HepG2 (cell line): ENCODE data around the gene HSPA1A. TPM values are rescaled to one million over a fixed set of nuclear protein-coding genes. Genes with fewer than 3 reads are reported as not detected.
A peak's percentile ranks its signal among the peaks of the same experiment; 100 is the strongest.

Experiments
- ETV5 ChIP-seq: IDR thresholded peaks from 2 replicates; pipeline ENCODE4 v1.6.1; 2018; ENCODE audit warnings: missing biosample characterization, missing genetic modification reagents, inconsistent platforms, borderline replicate concordance
- FLYWCH1 ChIP-seq: sonication (generic); formaldehyde crosslinking; IDR thresholded peaks from 2 replicates; pipeline ENCODE4 v1.8.1; 2023; ENCODE audit warnings: mild to moderate bottlenecking, missing genetic modification reagents
- GATA4 ChIP-seq: sonication (generic); IDR thresholded peaks from 2 replicates; pipeline ENCODE4 v1.6.1; 2016; ENCODE audit warnings: antibody characterized with exemption, low read depth, borderline replicate concordance
- HDAC2 ChIP-seq: sonication (generic); formaldehyde crosslinking; IDR thresholded peaks from 2 replicates; pipeline ENCODE4 v1.4.0; 2020; ENCODE audit warnings: missing genetic modification reagents
- HIVEP1 ChIP-seq: sonication (generic); formaldehyde crosslinking; IDR thresholded peaks from 2 replicates; pipeline ENCODE4 v1.4.0; 2020; ENCODE audit warnings: mild to moderate bottlenecking, missing genetic modification reagents
- HMG20A ChIP-seq: IDR thresholded peaks from 2 replicates; pipeline ENCODE4 v1.6.1; 2016; ENCODE audit warnings: borderline replicate concordance
- HMGA1 ChIP-seq: sonication (generic); formaldehyde crosslinking; conservative IDR thresholded peaks from 2 replicates; pipeline ENCODE4 v1.4.0; 2020; ENCODE audit warnings: missing genetic modification reagents
- KDM6A ChIP-seq: IDR thresholded peaks from 2 replicates; pipeline ENCODE4 v1.6.1; 2016; ENCODE audit warnings: low read depth
- NR3C1 ChIP-seq: sonication (generic); formaldehyde crosslinking; IDR thresholded peaks from 2 replicates; pipeline ENCODE4 v1.4.0; 2020; ENCODE audit warnings: missing genetic modification reagents
- RARG ChIP-seq: sonication (generic); formaldehyde crosslinking; IDR thresholded peaks from 2 replicates; pipeline ENCODE4 v1.4.0; 2020; ENCODE audit warnings: low read depth, mild to moderate bottlenecking, missing genetic modification reagents
- SMAD9 ChIP-seq: sonication (generic); formaldehyde crosslinking; IDR thresholded peaks from 2 replicates; pipeline ENCODE4 v1.5.1; 2020; ENCODE audit warnings: mild to moderate bottlenecking, missing genetic modification reagents
- SP4 ChIP-seq: sonication (generic); formaldehyde crosslinking; IDR thresholded peaks from 2 replicates; pipeline ENCODE4 v1.8.1; 2023; ENCODE audit warnings: mild to moderate bottlenecking, missing genetic modification reagents
- SPEN ChIP-seq: sonication (generic); formaldehyde crosslinking; IDR thresholded peaks from 2 replicates; pipeline ENCODE4 v1.5.1; 2020; ENCODE audit warnings: low read depth, mild to moderate bottlenecking, missing genetic modification reagents
- TAF15 ChIP-seq: fragments of 200-400 bp; formaldehyde crosslinking; IDR thresholded peaks from one replicate; pipeline ENCODE4 v1.6.1; 2018; ENCODE audit warnings: mild to moderate bottlenecking, low read depth, low read length; ENCODE audit not compliant: poor library complexity, severe bottlenecking
- TCF7 ChIP-seq: sonication (generic); IDR thresholded peaks from 2 replicates; pipeline ENCODE4 v1.6.1; 2016; ENCODE audit warnings: antibody characterized with exemption, low read depth
- ZBTB42 ChIP-seq: sonication (generic); formaldehyde crosslinking; IDR thresholded peaks from 2 replicates; pipeline ENCODE4 v1.5.0; 2020; ENCODE audit warnings: mild to moderate bottlenecking, missing genetic modification reagents
- ZFP90 ChIP-seq: sonication (generic); formaldehyde crosslinking; IDR thresholded peaks from 2 replicates; pipeline ENCODE4 v1.8.0; 2022; ENCODE audit warnings: missing genetic modification reagents, mild to moderate bottlenecking, inconsistent platforms, borderline replicate concordance
- ZNF264 ChIP-seq: sonication (generic); formaldehyde crosslinking; IDR thresholded peaks from 2 replicates; pipeline ENCODE4 v1.4.0; 2020; ENCODE audit warnings: missing genetic modification reagents
- ZNF329 ChIP-seq: sonication (generic); formaldehyde crosslinking; IDR thresholded peaks from 2 replicates; pipeline ENCODE4 v1.9.0; 2021; ENCODE audit warnings: low read depth, mild to moderate bottlenecking, missing genetic modification reagents
- ZNF570 ChIP-seq: sonication (generic); formaldehyde crosslinking; IDR thresholded peaks from 2 replicates; pipeline ENCODE4 v1.4.0; 2020; ENCODE audit warnings: mild to moderate bottlenecking, missing genetic modification reagents, borderline replicate concordance
- ZNF776 ChIP-seq: sonication (generic); formaldehyde crosslinking; IDR thresholded peaks from 2 replicates; pipeline ENCODE4 v1.4.0; 2020; ENCODE audit warnings: mild to moderate bottlenecking, missing genetic modification reagents
- ZNF790 ChIP-seq: sonication (generic); formaldehyde crosslinking; IDR thresholded peaks from 2 replicates; pipeline ENCODE4 v1.8.0; 2022; ENCODE audit warnings: missing genetic modification reagents, mild to moderate bottlenecking, borderline replicate concordance
- ZSCAN31 ChIP-seq: sonication (generic); formaldehyde crosslinking; IDR thresholded peaks from 2 replicates; pipeline ENCODE4 v1.5.0; 2020; ENCODE audit warnings: low read depth, mild to moderate bottlenecking, missing genetic modification reagents
- polyA plus RNA-seq, 8 experiments: library from polyadenylated mRNA; depleted of rRNA in 3 of 8; stranded (reverse) in 7 of 8; unstranded in 1 of 8; fragments of >200 nt; fragmentation: Illumina TruSeq in 4 of 8; extraction: Trizol in 4 of 8; gene quantifications; 2 replicates each; pipeline versions ENCODE4 v1.2.1 to v1.2.3, GENCODE V29; 2011 to 2016; ENCODE audit warnings: low read depth in 4 of 8, missing spikeins in 1 of 8, mixed read lengths in 1 of 8; ENCODE audit not compliant: insufficient read depth in 1 of 8
- total RNA-seq, 5 experiments: library from RNA; depleted of rRNA; stranded (reverse); fragments of >200 nt; fragmentation: Illumina TruSeq; extraction: Trizol; gene quantifications; 2 replicates each; pipeline ENCODE4 v1.2.3, GENCODE V29; 2016; ENCODE audit warnings: low read depth in 1 of 5
- TF ChIP-seq, protein P1 (sequence below): sonication (generic); formaldehyde crosslinking; IDR thresholded peaks from 2 replicates; pipeline ENCODE4 v1.9.0; 2022; ENCODE audit warnings: low read depth, missing genetic modification reagents
- TF ChIP-seq, protein P2 (sequence below): IDR thresholded peaks from 2 replicates; pipeline ENCODE4 v1.6.1; 2012; ENCODE audit warnings: low read length, improper control_type of control experiment
- TF ChIP-seq, protein P3 (sequence below): IDR thresholded peaks from 2 replicates; pipeline ENCODE4 v1.6.1; 2016; ENCODE audit warnings: control low read depth

HSPA1A gene
- total and polyA plus RNA-seq, 2 of the 13 experiments (the other 11 are each of a cell fraction or from before 2014, with no cell fraction given) = 44.5 to 85.0 TPM

DNA sequence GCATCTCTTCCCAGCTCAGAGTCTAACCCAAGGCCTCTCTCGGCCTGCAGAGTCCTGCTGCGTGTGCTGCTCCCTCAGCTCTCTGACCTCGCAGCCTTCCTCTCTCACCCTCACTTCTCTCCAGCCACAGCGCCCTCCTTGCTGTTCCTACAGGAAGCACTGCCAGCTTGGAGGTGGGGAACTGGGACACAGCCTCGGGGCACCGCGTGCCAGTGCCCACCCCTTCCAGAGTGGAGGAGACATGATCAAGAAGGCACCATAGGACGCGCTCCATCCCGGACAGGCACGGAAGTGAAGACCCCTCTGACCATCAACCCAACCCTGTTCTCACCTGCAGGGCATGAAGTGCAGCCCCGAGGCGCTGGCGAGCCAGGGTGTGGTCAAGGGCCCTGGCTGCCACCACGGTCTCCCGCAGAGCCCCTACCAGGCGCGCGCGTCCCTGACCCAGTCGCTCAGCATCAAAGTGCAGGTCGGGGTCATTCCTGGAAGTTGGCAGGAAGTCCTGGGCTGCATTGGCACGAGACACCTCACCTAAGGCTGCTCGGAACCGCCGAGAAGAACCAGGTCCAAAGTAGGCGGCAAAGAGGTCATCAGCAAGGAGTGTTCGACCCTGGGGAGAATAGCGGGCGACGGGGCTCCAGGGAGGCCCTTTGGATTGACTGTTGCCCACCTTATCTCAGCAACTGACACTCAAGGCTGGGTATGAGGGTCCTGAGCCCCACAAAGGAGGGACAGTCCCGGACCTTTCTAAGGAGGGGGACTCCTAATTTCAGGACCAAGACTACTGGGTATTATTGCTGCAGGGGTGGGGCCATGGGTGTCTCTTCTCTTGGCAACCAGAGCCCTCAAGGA is 39.5 kb upstream of the HSPA1A start (continued):
- TF ChIP-seq TAF15 (no peak), SP4 (no peak), ZNF776 (CRISPR knock-in tag) (peak; percentile 60; the same call in 1 of the 2 replicates), FLYWCH1 (CRISPR knock-in tag) (no peak), GATA4 (no peak), NR3C1 (CRISPR knock-in tag) (no peak), RARG (no peak), ZSCAN31 (no peak), HMG20A (0 out of 2 replicates have a peak, but pooled peaks have one; percentile 19), ZNF570 (CRISPR knock-in tag) (no peak), ETV5 (CRISPR knock-in tag) (peak; percentile 20; the same call in 1 of the 2 replicates), ZNF329 (CRISPR knock-in tag) (no peak), SPEN (CRISPR knock-in tag) (no peak), SMAD9 (CRISPR knock-in tag) (no peak), ZFP90 (CRISPR knock-in tag) (no peak), ZBTB42 (no peak), HDAC2 (CRISPR knock-in tag) (no peak; the same call in 1 of the 2 replicates), HMGA1 (CRISPR knock-in tag) (no peak), TCF7 (peak; percentile 36; the same call in 1 of the 2 replicates), HIVEP1 (CRISPR knock-in tag) (peak; percentile 58; the same call in 1 of the 2 replicates), ZNF790 (CRISPR knock-in tag) (no peak), ZNF264 (CRISPR knock-in tag) (no peak), KDM6A (CRISPR knock-in tag) (no peak)
- TF ChIP-seq, protein P1, sequence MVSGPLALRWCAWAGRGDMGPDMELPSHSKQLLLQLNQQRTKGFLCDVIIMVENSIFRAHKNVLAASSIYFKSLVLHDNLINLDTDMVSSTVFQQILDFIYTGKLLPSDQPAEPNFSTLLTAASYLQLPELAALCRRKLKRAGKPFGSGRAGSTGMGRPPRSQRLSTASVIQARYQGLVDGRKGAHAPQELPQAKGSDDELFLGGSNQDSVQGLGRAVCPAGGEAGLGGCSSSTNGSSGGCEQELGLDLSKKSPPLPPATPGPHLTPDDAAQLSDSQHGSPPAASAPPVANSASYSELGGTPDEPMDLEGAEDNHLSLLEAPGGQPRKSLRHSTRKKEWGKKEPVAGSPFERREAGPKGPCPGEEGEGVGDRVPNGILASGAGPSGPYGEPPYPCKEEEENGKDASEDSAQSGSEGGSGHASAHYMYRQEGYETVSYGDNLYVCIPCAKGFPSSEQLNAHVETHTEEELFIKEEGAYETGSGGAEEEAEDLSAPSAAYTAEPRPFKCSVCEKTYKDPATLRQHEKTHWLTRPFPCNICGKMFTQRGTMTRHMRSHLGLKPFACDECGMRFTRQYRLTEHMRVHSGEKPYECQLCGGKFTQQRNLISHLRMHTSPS (CRISPR knock-in tag) = peak; percentile 76
- TF ChIP-seq, protein P2, sequence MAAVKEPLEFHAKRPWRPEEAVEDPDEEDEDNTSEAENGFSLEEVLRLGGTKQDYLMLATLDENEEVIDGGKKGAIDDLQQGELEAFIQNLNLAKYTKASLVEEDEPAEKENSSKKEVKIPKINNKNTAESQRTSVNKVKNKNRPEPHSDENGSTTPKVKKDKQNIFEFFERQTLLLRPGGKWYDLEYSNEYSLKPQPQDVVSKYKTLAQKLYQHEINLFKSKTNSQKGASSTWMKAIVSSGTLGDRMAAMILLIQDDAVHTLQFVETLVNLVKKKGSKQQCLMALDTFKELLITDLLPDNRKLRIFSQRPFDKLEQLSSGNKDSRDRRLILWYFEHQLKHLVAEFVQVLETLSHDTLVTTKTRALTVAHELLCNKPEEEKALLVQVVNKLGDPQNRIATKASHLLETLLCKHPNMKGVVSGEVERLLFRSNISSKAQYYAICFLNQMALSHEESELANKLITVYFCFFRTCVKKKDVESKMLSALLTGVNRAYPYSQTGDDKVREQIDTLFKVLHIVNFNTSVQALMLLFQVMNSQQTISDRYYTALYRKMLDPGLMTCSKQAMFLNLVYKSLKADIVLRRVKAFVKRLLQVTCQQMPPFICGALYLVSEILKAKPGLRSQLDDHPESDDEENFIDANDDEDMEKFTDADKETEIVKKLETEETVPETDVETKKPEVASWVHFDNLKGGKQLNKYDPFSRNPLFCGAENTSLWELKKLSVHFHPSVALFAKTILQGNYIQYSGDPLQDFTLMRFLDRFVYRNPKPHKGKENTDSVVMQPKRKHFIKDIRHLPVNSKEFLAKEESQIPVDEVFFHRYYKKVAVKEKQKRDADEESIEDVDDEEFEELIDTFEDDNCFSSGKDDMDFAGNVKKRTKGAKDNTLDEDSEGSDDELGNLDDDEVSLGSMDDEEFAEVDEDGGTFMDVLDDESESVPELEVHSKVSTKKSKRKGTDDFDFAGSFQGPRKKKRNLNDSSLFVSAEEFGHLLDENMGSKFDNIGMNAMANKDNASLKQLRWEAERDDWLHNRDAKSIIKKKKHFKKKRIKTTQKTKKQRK = no peak
- TF ChIP-seq, protein P3, sequence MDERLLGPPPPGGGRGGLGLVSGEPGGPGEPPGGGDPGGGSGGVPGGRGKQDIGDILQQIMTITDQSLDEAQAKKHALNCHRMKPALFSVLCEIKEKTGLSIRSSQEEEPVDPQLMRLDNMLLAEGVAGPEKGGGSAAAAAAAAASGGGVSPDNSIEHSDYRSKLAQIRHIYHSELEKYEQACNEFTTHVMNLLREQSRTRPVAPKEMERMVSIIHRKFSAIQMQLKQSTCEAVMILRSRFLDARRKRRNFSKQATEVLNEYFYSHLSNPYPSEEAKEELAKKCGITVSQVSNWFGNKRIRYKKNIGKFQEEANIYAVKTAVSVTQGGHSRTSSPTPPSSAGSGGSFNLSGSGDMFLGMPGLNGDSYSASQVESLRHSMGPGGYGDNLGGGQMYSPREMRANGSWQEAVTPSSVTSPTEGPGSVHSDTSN (CRISPR knock-in tag) = no peak
